Skin epidermis (tissue), 12 donors: Measurements from ENCODE around the gene ARMCX2.
"Not testable (repeated sequence)": the region's sequence is repeated elsewhere in the genome, so short reads cannot be mapped to it uniquely, and the experiment has no call there.

ENCODE experiments used
- H3K27ac ChIP-seq, 21 experiments: fragments of 200-600 bp; sonication (generic) in 11 of 21; one replicate each; pipeline ENCODE4 v1.5.0; 2020; ENCODE audit warnings: mild to moderate bottlenecking in 3 of 21, inconsistent platforms in 2 of 21, moderate library complexity in 2 of 21
- H3K4me3 ChIP-seq, 7 experiments: fragments of 200-600 bp; sonication (generic) in 2 of 7; one replicate each; pipeline ENCODE4 v1.5.0; 2020; ENCODE audit warnings: inconsistent platforms in 2 of 7, mild to moderate bottlenecking in 2 of 7, moderate library complexity in 1 of 7

Gene ARMCX2

DNA sequence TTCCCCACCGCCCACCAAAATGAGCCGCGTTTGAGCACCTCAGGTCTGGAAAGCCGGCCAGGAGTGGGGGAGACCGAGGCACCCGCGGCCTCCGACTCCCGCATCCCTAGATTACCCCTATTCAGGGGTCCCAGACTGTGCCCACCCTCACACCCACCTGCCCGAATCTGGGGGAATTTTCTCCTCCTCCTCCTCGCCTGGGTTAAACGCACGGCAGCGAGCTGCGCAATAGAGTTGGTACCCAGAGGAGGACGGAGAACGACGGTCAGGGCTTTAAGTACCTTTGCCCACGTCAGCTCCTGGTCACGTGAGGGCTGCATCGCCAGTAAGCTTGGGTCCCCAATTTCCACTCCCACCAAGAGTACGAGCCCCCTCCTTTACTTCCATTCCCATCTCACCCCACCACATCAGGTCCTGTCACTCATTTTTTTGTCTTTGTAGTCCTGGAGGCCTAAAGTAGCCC lies at the start of gene ARMCX2:
Gene ARMCX2, minus strand, starts transcription at position 250 of the 463 bp plus-strand sequence. CDS start 2,262 bp downstream, outside the sequence.
- Histone ChIP-seq H3K27ac (peak within 1 kb of the TSS in 20 of 21 experiments; percentile 9 to 77 (median 54)), H3K4me3 (peak within 1 kb of the TSS; percentile 37 to 60 (median 53))

DNA sequence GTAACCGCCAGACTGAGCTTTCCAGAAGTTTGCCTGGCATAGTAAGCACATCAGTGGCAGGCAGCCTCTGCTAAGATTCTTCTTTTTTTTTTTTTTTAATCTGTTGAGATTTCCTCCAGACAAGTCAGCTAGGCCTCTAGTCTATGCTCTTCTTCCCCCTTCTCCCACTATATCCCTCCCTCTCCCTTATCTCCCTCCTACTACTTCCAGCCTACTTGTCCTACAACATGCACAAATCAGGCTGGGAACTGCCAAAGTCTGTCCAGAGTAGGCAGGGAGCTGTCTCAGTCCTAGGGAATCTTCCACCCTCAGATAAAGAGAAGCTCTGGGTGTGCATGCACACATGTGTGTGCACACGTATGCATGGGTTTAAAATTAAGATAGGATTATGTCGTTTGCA lies 49.7 kb upstream of the ARMCX2 start:
- Histone ChIP-seq H3K27ac (no peak overlapping the region), H3K4me3 (no peak overlapping the region)

DNA sequence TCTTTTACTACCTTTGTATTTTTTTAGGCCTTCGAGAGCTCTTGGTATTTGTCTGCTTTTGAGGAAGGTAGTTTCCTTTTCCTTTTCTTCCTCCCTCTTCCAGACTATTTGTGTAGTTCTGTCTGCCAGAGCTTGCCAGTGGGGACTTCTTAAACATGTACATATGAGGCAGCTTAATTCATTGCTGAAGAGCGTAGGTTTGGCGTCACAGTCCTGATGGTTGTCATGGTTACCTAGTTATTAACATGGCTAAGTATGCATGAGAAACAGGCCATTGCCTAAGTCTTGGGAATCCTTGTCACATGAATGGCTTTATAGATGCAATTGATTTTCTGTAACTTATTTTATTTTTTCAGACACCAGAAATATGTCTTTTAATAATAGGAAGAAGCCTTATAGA lies 48.5 kb upstream of the ARMCX2 start:
- Histone ChIP-seq H3K4me3 (no peak overlapping the region), H3K27ac (no peak overlapping the region)

DNA sequence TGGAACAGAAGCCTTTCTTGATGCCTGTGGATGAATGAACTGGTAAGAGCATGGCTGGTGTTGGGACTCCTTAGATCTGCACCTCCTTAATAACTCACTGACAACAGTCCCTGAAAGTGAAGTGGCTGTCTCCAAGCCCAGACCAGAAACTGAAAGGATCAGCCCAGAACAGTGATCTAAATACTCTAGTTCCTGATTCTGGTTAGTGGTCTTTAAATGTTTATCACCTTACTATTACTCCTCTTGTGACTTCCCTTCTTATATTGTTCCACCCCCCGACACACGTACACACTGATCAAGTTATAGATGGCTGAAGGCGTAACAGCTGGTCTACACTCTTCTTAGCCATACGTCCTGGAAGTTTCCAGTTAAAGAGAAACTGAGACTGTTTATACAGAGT lies 33.8 kb upstream of the ARMCX2 start:
- Histone ChIP-seq H3K4me3 (no peak overlapping the region), H3K27ac (no peak overlapping the region)

DNA sequence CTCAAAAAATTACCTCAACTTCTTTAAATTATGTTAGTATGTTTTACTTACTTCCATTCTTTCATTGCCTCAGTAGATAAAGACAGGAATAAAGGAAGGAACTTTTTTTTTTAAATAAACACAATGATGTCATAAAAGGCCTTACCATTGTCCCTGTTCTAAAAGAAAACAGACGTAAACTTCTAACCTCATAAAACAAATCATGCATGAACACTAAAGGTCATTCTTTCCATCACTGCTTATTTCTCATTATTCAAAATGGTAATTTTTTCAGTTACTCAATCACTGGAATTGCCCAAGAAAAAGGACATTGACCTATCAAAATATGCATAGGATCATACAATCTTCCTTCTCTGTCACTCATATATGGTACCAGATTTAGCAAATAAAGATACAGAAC lies 32.2 kb upstream of the ARMCX2 start:
- no peak overlapping the region for H3K27ac ChIP-seq
- H3K4me3 ChIP-seq: no peak overlapping the region

DNA sequence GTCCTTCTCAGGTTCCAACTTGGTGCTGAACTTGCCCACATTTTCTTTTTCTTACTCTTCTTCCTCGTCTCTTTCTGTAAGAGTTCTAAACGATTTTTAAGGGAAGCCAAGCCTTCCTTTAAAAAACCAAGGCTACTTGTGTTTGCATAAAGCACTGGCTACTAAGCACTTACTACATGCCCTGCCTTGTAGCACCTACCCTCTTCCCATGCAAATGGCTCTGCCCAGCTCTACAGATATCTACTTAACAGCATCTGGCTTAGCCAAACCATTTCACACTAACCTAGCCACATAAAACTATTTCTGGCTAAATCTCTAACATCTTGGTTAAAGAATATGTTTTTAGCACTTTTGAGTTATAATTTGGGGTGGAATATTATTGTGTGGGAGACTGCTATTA lies 26.9 kb upstream of the ARMCX2 start:
- H3K27ac ChIP-seq: no peak overlapping the region
- H3K4me3 ChIP-seq: no peak overlapping the region

DNA sequence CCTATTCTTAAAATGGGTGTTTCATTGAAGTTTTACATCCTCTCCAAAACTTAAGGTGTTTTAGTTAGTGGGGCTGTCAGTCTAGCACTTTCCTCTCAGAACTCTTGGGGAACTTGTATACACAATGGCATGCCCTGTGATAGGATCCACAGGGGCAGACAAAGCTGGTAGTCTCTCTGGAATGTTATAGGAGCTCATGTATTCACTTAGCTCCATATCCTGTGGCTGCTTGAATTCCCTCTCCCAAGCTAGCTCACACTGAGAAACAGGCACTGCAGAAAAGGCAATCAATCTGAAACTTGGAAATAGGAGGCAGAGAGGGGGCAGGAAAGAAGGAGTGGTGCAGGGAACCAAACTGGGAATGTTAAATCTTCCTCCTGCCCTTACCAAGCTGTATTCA lies 26.3 kb upstream of the ARMCX2 start:
- Histone ChIP-seq H3K27ac (no peak overlapping the region), H3K4me3 (no peak overlapping the region)

DNA sequence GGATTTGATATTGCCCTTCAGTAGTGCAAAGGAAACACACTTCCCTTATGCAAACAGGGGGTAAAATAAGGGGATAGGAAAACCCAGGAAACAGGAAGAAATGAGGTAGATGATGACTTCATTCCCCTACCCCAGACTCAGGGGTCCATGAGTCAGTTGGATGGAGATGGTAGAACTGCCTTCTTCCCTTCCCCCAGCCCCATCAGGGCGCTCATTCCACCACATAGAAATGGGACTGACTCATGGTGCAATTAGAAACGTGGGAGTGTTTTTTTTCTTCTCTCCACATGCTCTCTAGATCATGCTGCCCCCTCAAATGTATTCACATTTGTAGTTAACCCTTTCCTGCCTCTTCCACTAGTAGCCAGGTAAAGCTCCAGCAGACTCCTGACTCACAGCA lies 23.1 kb upstream of the ARMCX2 start:
- H3K27ac ChIP-seq: no peak overlapping the region
- no peak overlapping the region for H3K4me3 ChIP-seq

DNA sequence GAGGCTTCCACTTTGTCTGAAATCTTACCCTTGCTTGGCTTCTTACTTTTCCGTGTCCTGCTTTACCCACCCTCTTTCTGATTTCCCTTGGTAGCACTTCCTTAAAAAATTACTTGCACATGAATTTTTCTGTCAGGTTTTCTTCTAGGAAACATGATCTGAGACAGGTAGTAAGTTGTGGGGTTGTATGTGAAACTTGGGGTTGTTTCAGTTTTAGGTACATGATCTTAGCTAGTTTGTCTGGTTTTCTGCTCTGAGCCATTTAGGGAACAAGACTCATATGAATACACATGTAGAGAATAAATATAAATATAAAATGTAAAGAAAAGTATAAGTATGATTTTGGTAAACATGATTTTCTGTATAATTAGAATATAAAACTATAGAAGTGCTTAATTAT lies 17.4 kb upstream of the ARMCX2 start:
- Histone ChIP-seq H3K27ac (no peak overlapping the region), H3K4me3 (no peak overlapping the region)

DNA sequence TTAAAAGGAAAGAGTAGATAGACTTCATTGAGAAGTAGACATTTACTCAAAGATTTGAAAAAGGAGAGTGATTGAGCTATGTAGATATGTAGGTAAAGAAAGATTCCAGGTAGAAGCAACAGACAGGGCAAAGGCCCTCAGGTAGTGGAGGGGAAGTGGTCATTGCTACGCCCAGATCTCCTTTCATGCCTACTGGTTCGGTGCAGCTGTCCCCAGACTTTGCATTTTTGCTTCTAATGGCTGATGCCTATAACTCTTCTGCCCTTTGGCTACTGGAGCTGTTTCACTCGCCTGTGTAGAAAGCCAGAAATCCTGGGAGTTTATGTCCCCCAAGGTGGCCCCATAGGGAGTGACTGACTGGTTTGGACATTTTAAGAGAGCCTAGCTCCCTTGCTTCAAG lies 16.9 kb upstream of the ARMCX2 start:
- no peak overlapping the region for H3K4me3 ChIP-seq
- no peak overlapping the region for H3K27ac ChIP-seq

DNA sequence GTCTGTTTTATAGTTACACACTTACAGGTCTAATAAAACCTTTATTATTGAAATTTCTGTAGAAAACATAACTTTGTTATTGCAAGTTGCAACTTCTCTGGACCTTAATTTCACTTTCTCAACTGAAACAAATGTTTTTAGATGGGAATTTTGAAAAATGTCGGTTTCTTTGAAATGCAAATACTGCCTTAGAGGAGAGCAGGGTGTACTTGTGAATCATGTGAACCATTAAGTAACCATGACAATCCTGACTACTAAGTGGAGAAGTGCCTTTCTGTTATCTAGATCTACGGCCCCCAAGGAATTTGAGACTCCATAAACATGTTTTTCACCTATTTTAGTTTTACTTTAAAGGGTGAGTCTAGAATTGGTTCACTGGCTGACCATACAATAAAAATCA lies 8.5 kb upstream of the ARMCX2 start:
- no peak overlapping the region for H3K27ac ChIP-seq
- no peak overlapping the region for H3K4me3 ChIP-seq

DNA sequence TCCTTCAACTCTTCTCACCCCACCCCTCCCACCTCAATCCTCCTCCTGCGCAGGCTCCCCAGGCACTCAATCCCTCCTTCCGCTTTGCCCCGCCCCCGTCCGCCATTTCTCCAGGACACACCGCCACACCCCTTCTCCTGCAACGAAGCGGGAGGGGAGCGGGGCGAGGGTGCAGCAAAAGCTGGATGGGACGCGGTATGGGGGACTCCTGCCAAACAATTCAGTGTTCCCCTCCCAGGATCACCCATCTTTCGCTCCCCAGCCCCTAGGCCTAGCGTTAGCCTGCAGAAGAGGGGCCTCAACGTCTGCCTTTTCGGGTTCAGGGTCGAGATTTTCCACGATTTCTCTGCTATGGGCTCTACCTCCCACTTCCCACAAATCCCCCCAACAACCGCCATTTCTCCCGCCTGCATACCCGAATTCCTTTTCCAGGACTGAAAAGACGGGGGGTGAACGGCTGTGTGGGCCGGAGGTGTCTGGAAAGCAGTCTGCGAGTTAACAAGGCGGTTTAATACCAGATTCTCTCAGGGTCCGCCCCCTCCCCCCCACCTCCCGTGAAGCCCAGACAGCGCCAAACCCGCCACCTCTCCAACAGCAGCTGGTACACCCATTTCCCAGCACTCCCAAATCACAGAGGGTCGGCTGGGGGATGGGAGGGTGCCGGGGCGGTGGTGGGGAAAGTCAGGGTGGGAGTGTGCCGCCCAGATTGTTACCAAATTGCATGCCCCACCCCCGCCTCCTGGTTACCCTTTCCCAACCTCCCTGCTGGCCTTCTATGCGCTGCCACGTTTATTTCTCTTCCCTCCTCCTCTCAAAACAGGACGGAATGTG lies 774 bp downstream of the ARMCX2 start:
- H3K4me3 ChIP-seq: peak overlapping the region; percentile 37 to 60 (median 53)
- peak overlapping the region in 20 of 21 experiments; percentile 9 to 77 (median 54) for H3K27ac ChIP-seq

DNA sequence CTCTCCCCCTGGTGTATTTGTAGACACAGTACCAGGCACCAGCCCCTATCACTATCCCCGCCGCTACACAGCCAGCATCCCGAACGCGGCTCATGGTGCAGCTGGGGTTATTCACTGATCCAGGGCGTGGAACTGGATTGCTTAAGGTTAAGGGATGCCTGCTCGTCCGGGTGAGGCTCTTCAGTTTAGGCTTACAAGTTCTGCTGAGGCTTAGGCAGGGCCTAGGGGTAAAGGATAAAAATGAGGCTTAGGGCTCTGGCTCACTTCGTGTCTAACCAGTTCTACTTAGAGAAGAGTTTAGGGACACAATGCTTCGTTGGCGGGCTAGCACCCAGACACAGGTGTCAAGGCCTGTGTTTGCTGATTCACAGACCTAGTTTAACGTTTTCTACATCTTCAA lies 2.2 kb downstream of the ARMCX2 start:
- Histone ChIP-seq H3K27ac (no peak overlapping the region), H3K4me3 (no peak overlapping the region)

DNA sequence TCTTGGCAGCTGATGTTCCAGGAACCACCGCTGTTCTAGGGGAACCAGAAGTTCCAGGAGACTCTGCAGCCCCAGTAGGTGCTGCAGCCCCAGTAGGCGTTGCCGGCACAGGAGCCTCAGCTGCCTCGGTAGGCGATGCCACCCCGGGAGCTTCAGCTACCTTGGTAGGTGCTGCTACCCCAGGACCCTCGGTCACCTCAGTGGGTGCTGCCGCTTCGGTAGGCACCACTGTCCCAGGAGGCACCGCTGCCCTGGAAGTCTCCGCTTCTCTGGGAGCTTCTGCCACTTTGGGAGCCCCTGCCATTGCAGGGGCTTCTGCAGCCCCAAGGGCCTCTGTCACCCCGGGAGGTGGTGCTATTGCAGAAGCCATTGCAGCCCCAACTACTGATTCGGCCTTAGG lies 2.8 kb downstream of the ARMCX2 start:
- Histone ChIP-seq H3K4me3 (no peak overlapping the region), H3K27ac (no peak overlapping the region)

DNA sequence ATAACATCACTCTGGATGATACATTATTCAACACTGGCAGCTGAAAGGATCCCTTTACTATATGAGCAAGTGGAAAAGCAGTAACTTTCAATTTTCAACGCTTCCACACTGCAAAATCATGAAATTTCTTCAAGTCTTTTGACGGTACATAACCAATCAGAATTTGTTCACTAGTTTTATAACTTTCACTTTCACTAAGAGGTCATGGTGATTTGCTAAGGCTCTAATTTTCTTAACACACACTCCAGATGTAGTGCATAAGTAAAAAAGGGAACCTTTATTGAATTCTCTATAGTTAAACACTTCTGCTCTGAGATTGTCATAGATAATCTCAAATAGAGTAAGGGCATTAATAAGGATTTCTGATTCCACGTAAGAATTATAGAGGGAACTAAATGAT lies 4.1 kb downstream of the ARMCX2 start:
- H3K27ac ChIP-seq: no peak overlapping the region
- H3K4me3 ChIP-seq: no peak overlapping the region

DNA sequence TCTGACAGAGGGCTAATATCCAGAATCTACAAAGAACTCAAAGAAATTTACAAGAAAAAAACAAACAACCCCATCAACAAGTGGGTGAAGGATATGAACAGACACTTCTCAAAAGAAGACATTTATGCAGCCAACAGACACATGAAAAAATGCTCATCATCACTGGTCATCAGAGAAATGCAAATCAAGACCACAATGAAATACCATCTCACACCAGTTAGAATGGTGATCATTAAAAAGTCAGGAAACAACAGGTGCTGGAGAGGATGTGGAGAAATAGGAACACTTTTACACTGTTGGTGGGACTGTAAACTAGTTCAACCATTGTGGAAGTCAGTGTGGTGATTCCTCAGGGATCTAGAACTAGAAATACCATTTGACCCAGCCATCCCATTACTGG lies 11.9 kb downstream of the ARMCX2 start:
- H3K4me3 ChIP-seq, H3K27ac ChIP-seq: not testable (repeated sequence)

DNA sequence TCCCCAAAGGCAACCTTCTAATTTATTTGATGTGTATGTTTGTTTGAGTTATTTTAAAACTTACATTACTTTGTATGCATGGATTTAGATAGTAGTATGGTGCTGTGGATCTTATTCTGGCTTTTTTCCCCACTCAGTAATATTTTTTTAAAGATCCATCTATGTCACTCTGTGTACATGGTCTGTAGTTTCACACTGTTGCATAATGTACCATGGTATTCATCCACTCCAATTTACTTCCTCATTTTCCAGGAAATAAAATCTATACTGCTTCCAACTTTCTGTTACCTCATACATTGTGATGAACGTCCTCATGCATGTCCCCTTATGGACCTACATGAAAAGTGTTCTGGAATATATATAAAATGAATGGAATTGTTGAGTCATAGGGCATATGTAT lies 17.6 kb downstream of the ARMCX2 start:
- Histone ChIP-seq H3K4me3 (no peak overlapping the region), H3K27ac (no peak overlapping the region)

DNA sequence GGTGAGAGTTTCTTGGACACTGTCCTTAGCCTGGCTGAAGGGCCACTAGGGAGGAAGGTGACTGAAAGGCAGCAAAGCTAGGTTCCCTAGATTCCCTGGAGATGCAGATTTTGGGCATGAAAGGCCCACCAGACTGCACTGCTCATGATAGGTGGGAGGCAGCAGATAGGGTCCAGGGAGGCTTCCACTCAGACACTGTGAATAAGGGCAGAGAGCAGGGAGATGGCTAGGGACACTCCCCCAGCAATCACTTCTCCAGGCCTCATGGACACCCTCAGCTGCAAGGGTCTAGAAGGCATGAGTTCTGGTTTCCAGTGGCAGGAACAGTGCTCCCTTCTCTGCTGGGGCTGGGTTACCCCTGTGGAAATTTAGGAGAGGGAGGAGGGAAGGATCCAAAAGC lies 20.1 kb downstream of the ARMCX2 start:
- no peak overlapping the region for H3K27ac ChIP-seq
- no peak overlapping the region for H3K4me3 ChIP-seq

DNA sequence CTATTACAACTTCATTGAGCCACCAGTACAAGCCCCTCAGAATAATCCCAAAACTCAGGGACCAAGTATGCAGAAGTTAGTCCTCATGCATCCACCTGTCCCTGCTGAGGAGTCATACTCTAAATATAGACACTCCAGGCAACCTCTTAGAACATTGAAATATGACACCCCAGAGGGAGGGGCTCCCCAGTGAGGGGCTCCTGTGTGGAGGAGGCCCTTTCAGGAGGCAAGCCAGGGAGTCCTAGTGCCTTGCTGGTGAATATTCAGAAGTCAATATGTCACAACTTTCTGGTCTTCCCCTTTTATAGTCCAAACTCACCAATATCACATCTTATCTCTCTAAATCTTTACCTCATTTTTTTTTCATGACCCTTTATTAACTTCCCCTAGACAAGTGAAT lies 40.3 kb downstream of the ARMCX2 start:
- H3K4me3 ChIP-seq: no peak overlapping the region
- H3K27ac ChIP-seq: no peak overlapping the region

DNA sequence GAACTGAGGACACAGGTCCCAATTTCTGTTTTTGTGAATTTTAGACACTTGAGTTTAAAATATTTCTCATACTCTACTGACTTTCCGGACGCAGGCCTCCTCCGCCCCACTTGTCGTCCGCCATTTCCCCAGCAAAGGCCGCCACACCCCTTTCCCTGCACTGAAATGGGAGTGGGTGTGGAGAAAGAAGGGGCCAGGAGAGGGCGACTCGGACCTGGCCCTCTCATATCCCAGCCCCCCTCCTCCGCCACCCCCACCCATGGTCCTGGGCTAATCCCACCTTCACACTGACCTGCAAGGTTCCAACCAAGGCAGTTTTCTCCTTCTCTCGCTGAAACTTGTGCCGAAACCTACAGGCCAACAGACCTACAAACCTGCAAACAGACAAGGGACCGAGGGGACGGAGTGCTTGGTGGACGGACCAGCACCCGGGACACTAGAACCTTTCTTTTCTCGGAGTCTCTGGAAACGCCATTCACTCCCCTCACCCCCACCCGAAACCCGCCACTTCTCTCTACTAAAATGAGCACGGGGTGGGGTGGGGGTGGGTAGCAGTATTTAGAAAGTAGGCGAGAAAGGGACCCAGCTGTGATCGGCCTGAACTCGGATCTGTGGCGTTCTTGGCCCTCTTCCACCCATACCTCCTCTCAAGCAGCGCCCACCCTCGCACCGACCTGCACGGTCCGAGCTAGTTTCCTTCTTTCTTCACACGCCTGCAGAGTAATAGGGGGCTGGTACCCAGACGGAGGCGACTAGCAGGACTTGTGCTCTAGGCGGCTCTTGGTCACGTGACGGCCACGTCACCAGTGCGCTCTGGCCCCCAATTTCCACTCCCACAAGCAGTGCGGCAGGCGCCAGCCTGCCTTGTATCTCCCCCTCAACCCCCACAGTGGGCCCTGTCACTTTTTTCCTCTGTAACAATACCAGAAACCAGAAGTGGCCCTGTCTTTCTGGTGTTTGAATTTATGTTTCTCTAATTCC lies 42.1 kb downstream of the ARMCX2 start, which contains the start of gene ARMCX6:
Gene ARMCX6, minus strand, starts transcription at position 790 of the 981 bp plus-strand sequence. CDS start 1,380 bp downstream, outside the sequence.
- H3K4me3 ChIP-seq: peak within 1 kb of the TSS; percentile 43 to 66 (median 54)
- peak within 1 kb of the TSS; percentile 6 to 80 (median 60) for H3K27ac ChIP-seq
